Esophagus muscularis mucosa (tissue), 4 donors: ENCODE results near the gene OTOF. TPM values are rescaled to one million over a fixed set of nuclear protein-coding genes. Genes with fewer than 3 reads are reported as not detected.

Source experiments
- DNase-seq: peaks from one replicate; pipeline ENCODE4 v3.0.0-alpha.2; 2017; ENCODE audit errors: extremely low spot score
- H3K27ac ChIP-seq, 4 donors: fragments of 200-600 bp; sonication (generic); replicated peaks in 1 of 4; 1 replicate in 3 of 4; 2 replicates in 1 of 4; pipeline ENCODE4 v1.5.1; 2016 to 2019; ENCODE audit warnings: mild to moderate bottlenecking in 1 of 4
- H3K27me3 ChIP-seq, 4 donors: fragments of 200-600 bp; sonication (generic); one replicate each; pipeline versions ENCODE4 v1.5.1 to v1.6.0; 2016 to 2019
- H3K36me3 ChIP-seq, 4 donors: fragments of 200-600 bp; sonication (generic); one replicate each; pipeline ENCODE4 v1.5.1; 2016 to 2019
- H3K4me1 ChIP-seq, 4 donors: fragments of 200-600 bp; sonication (generic); one replicate each; pipeline ENCODE4 v1.5.1; 2016 to 2019
- H3K4me3 ChIP-seq, 4 donors: fragments of 200-600 bp; sonication (generic); 1 replicate in 2 of 4; 2 replicates in 2 of 4; pipeline ENCODE4 v1.5.1; 2016 to 2019; ENCODE audit warnings: mild to moderate bottlenecking in 4 of 4, moderate library complexity in 1 of 4
- H3K9me3 ChIP-seq, 4 donors: fragments of 200-600 bp; sonication (generic); 1 replicate in 3 of 4; 2 replicates in 1 of 4; pipeline ENCODE4 v1.5.1; 2016 to 2019
- CTCF ChIP-seq, 3 experiments: fragments of 200-600 bp in 2 of 3; fragments of 450-650 bp in 1 of 3; sonication (generic) in 2 of 3; IDR thresholded peaks; one replicate each; pipeline ENCODE4 v1.5.1; 2017 to 2019; ENCODE audit warnings: antibody characterized with exemption in 3 of 3, mild to moderate bottlenecking in 2 of 3, moderate library complexity in 1 of 3
- EP300 ChIP-seq: sonication (generic); formaldehyde crosslinking; IDR thresholded peaks from one replicate; pipeline ENCODE4 v1.6.1; 2017; ENCODE audit warnings: antibody characterized with exemption
- POLR2A ChIP-seq: fragments of 450-650 bp; IDR thresholded peaks from one replicate; pipeline ENCODE4 v1.6.1; 2017; ENCODE audit warnings: antibody characterized with exemption, moderate library complexity, mild to moderate bottlenecking, low read depth
- POLR2AphosphoS5 ChIP-seq, 2 donors: sonication (generic); formaldehyde crosslinking; IDR thresholded peaks; one replicate each; pipeline ENCODE4 v1.6.1; 2017; ENCODE audit warnings: antibody characterized with exemption in 2 of 2
- WGBS: methylation state at CpG from one replicate; pipeline ENCODE4 v1.1.5; 2018; 5-methylcytosine and 5-hydroxymethylcytosine counted together
- intact Hi-C: fragments of 100-400 bp; cut with DNase I; formaldehyde crosslinking; loops from one replicate; pipeline ENCODE4 v1.15.1; 2023
- total RNA-seq, 4 donors: library from RNA; depleted of rRNA; stranded (reverse); fragments of >200 nt; gene quantifications; one replicate each; pipeline versions ENCODE4 v1.1.0 to v1.2.1, GENCODE V29; 2016

The OTOF gene
- total RNA-seq, 4 donors from 2014 or later: 0.13 to 1.5 (median 0.38) TPM

- TF ChIP-seq EP300 (no peak), CTCF (IDR thresholded peaks at IDR 0.05) (no peak), POLR2AphosphoS5 (IDR thresholded peaks at IDR 0.05) (no peak), POLR2A (no peak)
- H3K9me3 ChIP-seq: no peaks in the 10 kb centered on the region
- no peak overlapping the region for H3K4me3 ChIP-seq
- H3K27ac ChIP-seq: no peak overlapping the region
- intact Hi-C loops: no loop called here
- H3K27me3 ChIP-seq: peaks cover 0 to 49% (median 0%) of the 10 kb centered on the region in 4 donors
- no peaks in the 10 kb centered on the region for H3K36me3 ChIP-seq
- 53% methylated on average over 4 of the region's 8 CpGs for WGBS
- no peak for DNase-seq
- H3K4me1 ChIP-seq: no peaks in the 10 kb centered on the region
Measured at GRCh38 chr2:26519396-26520147, 41.6 kb upstream of the OTOF start.

- Histone ChIP-seq H3K36me3 (no peaks in the 10 kb centered on the region), H3K4me1 (no peaks in the 10 kb centered on the region), H3K4me3 (no peak overlapping the region), H3K27ac (no peak overlapping the region), H3K9me3 (no peaks in the 10 kb centered on the region), H3K27me3 (peaks cover 0 to 33% (median 0%) of the 10 kb centered on the region in 4 donors)
- intact Hi-C loops: no loop called here
- no peak for TF ChIP-seq POLR2A
- DNase-seq: no peak
- WGBS: 94% methylated on average over 8 of the region's 11 CpGs
Measured at GRCh38 chr2:26516781-26517180, 38.9 kb upstream of the OTOF start.

GRCh38 chr2:26516246-26516645 lies 38.3 kb upstream of the OTOF start:
- DNase-seq: no peak
- intact Hi-C loops: no loop called here
- Histone ChIP-seq H3K4me3 (no peak overlapping the region), H3K27me3 (peaks cover 0 to 28% (median 0%) of the 10 kb centered on the region in 4 donors), H3K4me1 (no peaks in the 10 kb centered on the region), H3K9me3 (no peaks in the 10 kb centered on the region), H3K27ac (no peak overlapping the region), H3K36me3 (no peaks in the 10 kb centered on the region)
- no peak for TF ChIP-seq POLR2A
- no peak for TF ChIP-seq POLR2AphosphoS5 (IDR thresholded peaks at IDR 0.05)
- TF ChIP-seq CTCF (IDR thresholded peaks at IDR 0.05): no peak
- TF ChIP-seq EP300: no peak
- WGBS: 100% methylated on average over 7 of the region's 10 CpGs

- Histone ChIP-seq H3K27ac (no peak overlapping the region), H3K9me3 (no peaks in the 10 kb centered on the region), H3K4me1 (no peaks in the 10 kb centered on the region), H3K4me3 (no peak overlapping the region), H3K27me3 (peaks cover 0 to 23% (median 0%) of the 10 kb centered on the region in 4 donors), H3K36me3 (no peaks in the 10 kb centered on the region)
- intact Hi-C loops: no loop called here
- TF ChIP-seq POLR2AphosphoS5 (IDR thresholded peaks at IDR 0.05) (no peak), EP300 (no peak)
- DNase-seq: no peak
- 69% methylated on average over 5 of the region's 5 CpGs for WGBS
Measured at GRCh38 chr2:26515771-26516170, 37.8 kb upstream of the OTOF start.

GRCh38 chr2:26514045-26514444 lies 36.1 kb upstream of the OTOF start:
- no peaks in the 10 kb centered on the region for H3K36me3 ChIP-seq
- WGBS: 100% methylated on average over 3 of the region's 7 CpGs
- intact Hi-C loops: no loop called here
- no peaks in the 10 kb centered on the region for H3K9me3 ChIP-seq
- H3K4me1 ChIP-seq: no peaks in the 10 kb centered on the region
- no peak for DNase-seq
- TF ChIP-seq CTCF (IDR thresholded peaks at IDR 0.05) (no peak), POLR2AphosphoS5 (IDR thresholded peaks at IDR 0.05) (no peak), POLR2A (no peak), EP300 (no peak)
- H3K27ac ChIP-seq: no peak overlapping the region
- peaks cover 0 to 9% (median 0%) of the 10 kb centered on the region in 4 donors for H3K27me3 ChIP-seq
- no peak overlapping the region for H3K4me3 ChIP-seq

GRCh38 chr2:26513261-26513660 lies 35.3 kb upstream of the OTOF start:
- no peaks in the 10 kb centered on the region for H3K4me1 ChIP-seq
- DNase-seq: no peak
- intact Hi-C loops: no loop called here
- no peak overlapping the region for H3K4me3 ChIP-seq
- H3K27ac ChIP-seq: no peak overlapping the region
- 92% methylated on average over 8 of the region's 9 CpGs for WGBS
- no peaks in the 10 kb centered on the region for H3K36me3 ChIP-seq
- peaks cover 0 to under 1% (median 0%) of the 10 kb centered on the region in 4 donors for H3K27me3 ChIP-seq
- no peak for TF ChIP-seq CTCF (IDR thresholded peaks at IDR 0.05)
- no peak for TF ChIP-seq POLR2A
- no peak for TF ChIP-seq POLR2AphosphoS5 (IDR thresholded peaks at IDR 0.05)
- no peak for TF ChIP-seq EP300
- H3K9me3 ChIP-seq: no peaks in the 10 kb centered on the region
